ENCODE measurements around the gene YIPF1. TPM values are rescaled to one million over a fixed set of nuclear protein-coding genes. Genes with fewer than 3 reads are reported as not detected.

The YIPF1 gene
- total RNA-seq (2014; rRNA removed; shearing (Covaris generic)), result 15.3 and 29.1 TPM in 2 replicates

DNA sequence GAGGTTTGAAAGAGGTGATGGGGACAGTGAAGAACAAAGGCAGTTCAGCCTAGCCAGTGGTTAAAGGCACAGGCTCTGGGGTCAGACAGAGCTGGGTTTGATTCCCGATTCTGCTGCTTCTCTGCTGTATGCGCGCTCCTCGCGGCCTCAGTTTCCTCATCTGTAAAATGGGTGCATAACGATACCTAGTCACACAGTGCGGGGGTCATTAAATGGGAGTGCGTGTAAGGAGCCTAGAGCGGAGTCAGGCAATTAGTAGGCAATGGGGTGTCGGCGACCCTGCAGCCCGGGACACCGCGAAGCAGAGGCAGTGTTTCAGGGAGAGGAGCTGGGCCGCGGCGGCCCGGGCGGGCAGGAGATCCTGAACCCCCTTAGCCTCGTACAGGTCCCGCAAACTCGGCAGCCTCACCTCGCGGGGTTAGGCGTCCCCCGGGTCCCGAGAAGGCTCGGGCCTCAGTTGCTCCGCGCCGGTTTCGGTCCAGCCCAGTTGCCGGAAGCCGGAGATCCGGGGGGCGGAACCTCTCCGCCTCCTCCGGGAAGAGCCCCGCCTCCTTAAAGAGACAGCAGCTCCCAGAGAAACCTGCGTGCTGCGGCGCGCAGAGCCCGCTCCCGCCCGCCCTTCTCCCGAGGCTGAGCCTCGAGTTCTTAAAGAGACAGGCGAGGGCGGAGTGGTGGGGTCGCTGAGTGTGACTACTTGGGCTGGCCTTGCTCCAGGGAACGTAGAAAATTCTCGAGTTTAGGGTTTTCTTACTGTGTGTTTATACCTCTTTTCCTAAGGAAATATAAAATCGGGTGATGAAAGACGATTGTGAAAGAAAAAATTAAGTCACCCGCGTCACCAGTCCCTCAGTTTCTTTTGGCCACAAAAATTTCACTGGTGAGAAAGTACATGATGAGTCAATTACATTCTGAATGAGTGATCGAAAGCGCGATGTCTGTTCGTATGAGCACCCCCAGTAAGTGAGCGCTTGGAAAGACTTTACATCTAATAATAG, at the start of gene YIPF1:
YIPF1 (minus strand) TSS at position 494 of the 995 bp plus-strand sequence. CDS start 860 bp downstream, outside the sequence.
- in situ Hi-C loops (cut with HindIII; ENCODE audit: low sequenced_read_pairs), result no loop called here
- DNase-seq (ENCODE audit: low spot score), result peak; percentile 95

DNA sequence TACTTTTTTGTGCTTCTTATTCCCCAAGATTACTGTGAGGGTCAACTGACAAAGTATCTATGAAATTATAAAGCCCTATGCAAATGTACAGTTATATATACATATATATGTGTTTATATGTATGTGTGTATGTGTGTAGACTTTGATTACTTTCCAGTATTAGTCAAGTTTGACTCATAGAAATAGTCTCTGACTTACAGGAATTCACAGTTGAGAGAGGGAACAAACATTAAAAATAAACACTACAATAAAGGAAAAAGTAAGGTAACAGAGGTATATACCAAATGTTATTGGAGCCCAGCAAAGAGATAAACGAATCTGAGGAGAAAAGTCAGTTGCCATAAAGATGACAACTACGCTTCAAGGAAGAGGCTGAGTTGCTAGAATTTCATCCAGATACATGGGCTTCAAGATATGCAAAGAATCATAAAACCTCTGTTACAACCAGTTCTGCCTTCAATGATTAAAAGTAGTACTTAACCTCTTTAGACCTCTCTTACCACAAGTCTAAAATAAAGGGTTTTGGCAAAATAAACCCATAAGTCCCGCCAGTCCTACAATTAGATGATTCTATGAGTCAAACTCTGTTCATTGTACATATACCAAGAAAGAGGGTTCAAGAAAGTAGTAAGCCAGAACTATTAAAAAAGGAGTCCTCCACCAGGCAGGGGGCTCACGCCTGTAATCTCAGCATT, 48.7 kb upstream of the YIPF1 start:
- in situ Hi-C loops (cut with HindIII; ENCODE audit: low sequenced_read_pairs), result no loop called here
- DNase-seq (ENCODE audit: low spot score), result no peak

DNA sequence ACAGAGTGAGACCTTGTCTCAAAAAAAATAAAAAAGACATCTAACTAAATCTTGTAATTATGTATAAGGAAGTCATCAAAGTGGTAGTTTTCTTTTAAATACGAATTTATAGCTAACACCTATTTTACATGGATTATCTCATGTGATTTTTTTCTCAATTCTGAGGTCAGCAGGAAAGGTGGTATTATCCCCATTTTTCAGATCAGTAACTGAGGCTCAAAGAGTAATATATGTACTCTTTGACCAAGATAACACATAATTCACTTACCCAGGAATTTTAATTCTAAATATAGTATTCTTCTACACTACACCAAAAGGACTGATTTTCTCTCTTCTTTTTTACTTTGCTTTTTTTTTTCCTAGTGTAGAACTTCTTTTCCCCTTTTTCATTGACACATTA, 46.8 kb upstream of the YIPF1 start:
- in situ Hi-C loops (cut with HindIII; ENCODE audit: low sequenced_read_pairs), result no loop called here
- no peak for DNase-seq (ENCODE audit: low spot score)

DNA sequence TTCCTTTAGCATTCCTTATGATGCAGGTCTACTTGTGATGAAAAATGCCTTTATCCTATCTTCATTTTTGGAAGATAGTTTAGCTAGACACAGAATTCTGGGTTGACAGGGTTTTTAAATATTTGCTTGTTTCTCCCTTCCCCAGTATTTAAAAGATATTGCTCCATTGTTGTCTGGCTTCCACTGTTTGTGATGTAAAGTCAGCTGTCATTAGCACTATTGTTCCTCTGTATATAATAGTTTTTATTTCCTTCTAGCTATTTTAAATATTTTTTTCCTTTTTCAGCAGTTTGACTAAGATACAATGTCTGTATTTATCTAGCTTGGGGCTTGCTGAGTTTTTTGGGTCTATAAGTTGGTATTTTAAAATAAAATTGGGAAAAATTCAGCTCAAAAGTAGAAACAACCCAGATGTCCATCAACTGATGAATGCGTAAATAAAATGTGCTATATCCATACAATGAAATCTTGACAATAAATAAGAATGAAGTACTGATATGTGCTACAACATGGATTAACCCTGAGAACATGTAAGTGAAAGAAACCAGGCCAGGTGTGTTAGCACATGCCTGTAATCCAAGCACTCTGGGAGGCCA, 44.7 kb upstream of the YIPF1 start:
- DNase-seq (ENCODE audit: low spot score), result no peak
- in situ Hi-C loops (cut with HindIII; ENCODE audit: low sequenced_read_pairs), result no loop called here

DNA sequence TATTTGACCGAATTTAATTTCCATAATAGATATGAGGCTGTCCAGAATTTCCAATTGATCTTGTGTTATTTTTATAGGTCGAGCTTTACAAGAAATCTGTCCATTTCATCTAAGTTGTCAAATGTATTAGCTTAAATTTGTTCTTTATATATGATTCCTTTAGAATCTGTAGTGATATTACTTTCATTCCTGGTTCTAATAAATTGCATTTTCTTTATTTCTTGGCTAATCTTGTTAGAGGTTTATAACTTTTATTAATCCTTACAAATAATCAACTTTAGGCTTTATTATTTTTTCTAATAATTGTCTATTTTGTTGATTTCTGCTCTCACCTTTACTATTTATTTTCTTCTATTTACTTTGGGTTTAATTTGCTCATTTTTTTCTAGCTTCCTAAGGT, 41.9 kb upstream of the YIPF1 start:
- in situ Hi-C loops (cut with HindIII; ENCODE audit: low sequenced_read_pairs), result no loop called here
- DNase-seq (ENCODE audit: low spot score), result no peak

DNA sequence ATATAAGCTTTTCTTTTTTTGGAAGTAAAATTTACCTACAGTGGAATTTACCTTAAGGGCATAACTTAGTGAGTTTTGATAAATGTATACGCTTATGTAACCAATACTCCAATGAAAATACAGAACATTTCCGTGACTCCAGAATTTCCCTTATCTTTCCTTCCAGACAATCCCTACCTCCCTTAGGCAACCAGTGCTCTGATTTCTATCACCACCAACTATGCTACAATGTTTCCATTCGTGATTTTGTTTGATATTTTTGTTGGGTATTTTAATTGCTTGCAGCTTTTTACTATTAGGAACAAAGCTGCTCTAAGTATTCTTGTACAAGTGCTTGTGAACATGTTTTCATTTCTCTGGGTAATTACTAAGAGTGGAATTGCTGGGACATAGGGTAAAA, 41.3 kb upstream of the YIPF1 start:
- in situ Hi-C loops (cut with HindIII; ENCODE audit: low sequenced_read_pairs), result no loop called here
- no peak for DNase-seq (ENCODE audit: low spot score)

DNA sequence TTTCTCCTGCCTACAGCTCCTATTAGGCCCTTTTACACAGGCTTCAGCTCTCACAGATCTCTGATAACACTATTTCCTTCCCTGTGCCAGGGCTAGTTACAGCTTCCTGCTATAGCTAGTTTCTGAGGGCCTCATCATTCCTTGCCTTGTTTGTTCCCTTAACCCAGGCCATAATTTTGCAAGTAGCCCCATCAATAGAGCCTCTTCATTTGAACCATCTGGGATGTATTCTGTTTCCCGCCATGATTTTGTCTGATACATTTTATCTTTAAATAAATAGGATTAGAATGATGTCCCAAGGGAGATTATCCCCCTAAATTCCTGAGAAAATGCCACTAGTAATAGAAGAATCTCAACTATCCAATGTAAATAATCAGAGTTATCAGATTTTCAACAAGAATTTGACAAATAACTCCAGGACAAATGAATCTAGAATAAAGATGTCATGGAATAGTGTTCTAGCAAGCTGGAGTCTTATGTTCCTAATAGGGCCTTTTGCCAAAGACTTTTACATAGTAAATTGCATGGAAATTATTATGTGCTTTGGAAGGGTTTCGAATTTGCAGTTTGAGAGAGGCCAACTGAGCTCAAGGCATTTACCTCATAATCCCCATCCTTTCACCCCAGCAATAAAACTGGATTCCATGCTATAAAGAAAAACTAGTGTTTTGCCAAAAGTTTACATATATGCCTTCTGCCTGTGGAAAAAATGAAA, 39.8 kb upstream of the YIPF1 start:
- DNase-seq (ENCODE audit: low spot score), result no peak
- in situ Hi-C loops (cut with HindIII; ENCODE audit: low sequenced_read_pairs), result no loop called here

DNA sequence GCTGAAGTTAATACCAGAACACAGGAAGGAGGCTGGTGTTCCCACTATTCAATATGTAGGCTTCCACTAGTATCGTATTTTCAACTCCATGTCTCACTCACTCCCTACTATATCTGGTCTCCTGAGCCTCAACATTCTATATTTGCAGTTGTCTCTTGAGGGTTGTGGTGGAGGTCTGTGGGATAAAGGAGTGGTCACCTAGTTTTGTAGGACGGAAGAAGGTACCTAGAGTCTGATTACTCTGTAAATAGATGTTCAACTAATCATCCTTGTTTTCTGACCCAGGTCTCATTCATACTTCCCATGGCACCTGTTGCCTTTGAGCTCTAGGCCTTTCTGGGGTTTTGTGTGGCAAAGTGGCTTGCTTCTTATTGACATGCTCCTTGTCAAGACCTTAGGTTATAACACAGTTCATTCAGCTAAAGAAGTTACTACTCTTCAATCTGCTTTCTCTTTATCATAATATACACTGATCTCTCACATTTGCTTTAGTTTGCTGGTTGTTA, 37.8 kb upstream of the YIPF1 start:
- DNase-seq (ENCODE audit: low spot score), result no peak
- in situ Hi-C loops (cut with HindIII; ENCODE audit: low sequenced_read_pairs), result no loop called here

DNA sequence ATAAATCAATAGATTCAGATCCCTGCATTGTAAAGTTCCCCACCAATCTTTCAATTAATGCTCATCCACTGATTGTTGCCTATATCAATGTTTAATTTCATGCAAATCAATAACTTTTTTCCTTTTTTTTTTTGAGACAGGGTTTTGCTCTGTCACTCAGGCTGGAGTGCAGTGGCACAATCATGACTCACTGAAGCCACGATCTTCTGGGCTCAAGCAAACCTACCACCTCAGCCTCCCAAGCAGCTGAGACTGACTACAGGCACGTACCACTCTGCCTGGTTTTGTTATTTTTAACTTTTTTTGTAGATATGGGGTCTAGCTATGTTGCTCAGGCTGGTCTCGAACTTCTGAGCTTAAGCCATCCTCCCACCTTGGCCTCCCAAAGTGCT, 30.1 kb upstream of the YIPF1 start:
- DNase-seq (ENCODE audit: low spot score), result no peak
- in situ Hi-C loops (cut with HindIII; ENCODE audit: low sequenced_read_pairs), result no loop called here

DNA sequence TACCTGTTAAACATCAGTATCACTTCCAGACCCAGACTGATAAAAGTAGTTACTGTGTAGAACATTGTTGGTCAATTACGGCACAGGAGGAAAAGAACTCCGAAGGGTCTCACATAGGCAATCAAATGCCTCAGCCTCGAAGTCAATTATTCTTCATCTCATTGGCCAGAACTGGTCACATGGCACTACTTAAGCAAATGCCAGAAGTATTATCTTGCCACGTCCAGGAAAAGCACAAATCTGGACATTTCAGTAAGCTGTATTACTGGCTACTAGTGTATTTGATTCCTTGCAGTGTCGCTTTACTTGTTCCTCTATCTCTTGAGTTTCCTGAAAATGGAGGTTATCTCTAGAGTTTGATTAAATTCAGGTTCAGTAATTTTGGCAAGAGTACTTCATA, 28.7 kb upstream of the YIPF1 start:
- no peak for DNase-seq (ENCODE audit: low spot score)
- in situ Hi-C loops (cut with HindIII; ENCODE audit: low sequenced_read_pairs), result no loop called here

DNA sequence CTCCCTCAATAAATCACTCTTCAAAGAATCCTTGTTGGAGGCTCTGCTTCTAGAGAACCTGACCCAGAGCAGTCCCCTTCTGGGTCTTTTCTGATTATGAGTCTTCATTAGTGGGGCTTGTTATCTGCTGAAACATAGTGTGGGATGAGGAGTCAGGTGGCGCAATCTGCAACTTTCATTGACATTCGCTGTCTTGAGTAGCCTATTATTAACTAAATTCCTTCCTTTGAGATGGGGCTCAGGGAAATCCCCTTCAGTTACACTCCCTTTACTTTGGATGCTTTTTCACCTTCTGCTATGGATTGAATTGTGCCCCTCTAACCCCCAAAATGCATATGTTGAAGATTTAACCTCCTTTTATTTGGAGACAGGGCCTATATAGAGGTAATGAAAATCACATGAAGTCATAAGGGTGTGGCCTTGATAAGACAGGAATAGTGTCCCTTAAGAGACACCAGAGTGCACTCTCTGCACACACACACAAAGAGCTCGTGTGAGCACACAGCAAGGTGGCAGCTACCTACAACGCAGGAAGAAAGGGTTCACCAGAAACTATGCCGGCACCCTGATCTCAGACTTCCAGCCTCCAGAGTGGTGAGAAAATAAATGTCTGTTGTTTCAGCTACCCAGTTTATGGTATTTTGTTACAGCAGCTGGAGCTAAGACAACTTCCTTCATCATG, 23.9 kb upstream of the YIPF1 start:
- DNase-seq (ENCODE audit: low spot score), result no peak
- in situ Hi-C loops (cut with HindIII; ENCODE audit: low sequenced_read_pairs), result no loop called here

DNA sequence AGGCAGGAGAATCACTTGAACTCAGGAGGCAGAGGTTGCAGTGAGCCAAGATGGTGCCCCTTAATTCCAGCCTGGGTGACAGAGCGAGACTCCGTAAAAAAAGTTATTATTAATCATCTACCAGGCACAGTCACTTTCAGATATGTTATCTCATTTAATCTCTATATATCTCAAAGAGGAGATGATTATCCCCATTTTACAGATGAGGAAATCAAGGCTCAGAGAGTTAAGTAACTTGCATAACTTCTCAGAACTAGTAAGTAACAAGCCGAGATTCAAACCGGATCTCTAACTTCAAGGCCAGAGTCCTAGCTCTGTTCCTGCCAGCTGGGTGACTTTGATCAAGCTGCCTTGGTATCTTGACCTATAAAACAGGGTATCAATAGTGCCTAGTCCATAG, 21.8 kb upstream of the YIPF1 start:
- DNase-seq (ENCODE audit: low spot score), result no peak
- in situ Hi-C loops (cut with HindIII; ENCODE audit: low sequenced_read_pairs), result no loop called here

DNA sequence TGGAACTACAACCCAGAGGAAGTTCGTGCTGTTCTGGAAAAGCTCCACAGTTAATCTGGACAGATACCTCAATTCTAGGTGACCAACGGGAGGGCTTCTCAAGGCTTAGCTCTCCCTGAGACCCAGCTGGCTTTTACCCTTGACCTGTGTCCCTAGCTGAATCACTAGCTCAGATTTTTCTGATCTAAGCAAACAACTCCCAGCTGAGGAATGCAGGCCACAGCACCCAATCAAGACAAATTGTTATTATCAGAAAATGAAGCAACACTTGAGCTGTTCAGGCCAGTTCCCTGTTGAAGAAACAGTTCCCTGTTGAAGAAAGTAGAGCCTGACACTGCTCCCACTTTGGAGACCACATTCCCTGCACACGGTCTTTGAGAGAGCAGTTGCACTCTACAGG, 20.3 kb upstream of the YIPF1 start:
- DNase-seq (ENCODE audit: low spot score), result no peak
- in situ Hi-C loops (cut with HindIII; ENCODE audit: low sequenced_read_pairs), result no loop called here

DNA sequence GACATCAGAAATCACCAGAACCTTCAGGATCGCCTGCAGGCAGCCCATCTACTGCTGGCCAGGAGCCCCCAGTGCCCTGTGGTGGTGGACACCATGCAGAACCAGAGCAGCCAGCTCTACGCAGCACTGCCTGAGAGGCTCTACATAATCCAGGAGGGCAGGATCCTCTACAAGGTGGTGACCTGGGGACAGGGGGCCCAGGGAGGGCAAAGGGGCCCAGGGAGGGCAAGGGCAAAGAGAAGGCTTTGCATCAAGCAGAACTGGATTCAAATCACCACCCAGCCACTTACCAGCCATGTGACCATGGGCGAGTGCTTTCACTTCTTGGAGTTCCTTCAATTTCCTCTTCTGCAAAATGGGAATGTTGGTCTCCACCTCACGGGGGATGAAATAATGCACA, 16.5 kb upstream of the YIPF1 start:
- in situ Hi-C loops (cut with HindIII; ENCODE audit: low sequenced_read_pairs), result no loop called here
- DNase-seq (ENCODE audit: low spot score), result no peak

DNA sequence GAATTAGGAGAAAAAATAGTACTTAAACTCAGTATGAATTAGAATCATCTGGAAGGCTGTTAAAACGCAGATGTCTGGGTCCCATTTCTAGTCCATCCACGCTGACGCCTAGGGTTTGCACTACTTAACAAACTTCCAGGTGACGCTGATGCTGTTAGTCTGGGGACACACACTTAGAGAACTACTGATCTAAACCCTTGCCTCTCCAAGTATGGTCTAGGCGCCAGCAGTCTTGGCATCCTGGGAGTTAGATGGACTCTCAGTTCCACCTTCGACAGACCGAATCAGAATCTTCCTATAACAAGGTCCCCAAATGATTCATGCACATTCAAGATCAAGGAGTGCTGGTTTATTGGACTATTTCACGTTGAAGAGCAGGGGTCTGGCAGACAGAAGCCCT, 15.9 kb upstream of the YIPF1 start:
- in situ Hi-C loops (cut with HindIII; ENCODE audit: low sequenced_read_pairs), result no loop called here
- DNase-seq (ENCODE audit: low spot score), result no peak

DNA sequence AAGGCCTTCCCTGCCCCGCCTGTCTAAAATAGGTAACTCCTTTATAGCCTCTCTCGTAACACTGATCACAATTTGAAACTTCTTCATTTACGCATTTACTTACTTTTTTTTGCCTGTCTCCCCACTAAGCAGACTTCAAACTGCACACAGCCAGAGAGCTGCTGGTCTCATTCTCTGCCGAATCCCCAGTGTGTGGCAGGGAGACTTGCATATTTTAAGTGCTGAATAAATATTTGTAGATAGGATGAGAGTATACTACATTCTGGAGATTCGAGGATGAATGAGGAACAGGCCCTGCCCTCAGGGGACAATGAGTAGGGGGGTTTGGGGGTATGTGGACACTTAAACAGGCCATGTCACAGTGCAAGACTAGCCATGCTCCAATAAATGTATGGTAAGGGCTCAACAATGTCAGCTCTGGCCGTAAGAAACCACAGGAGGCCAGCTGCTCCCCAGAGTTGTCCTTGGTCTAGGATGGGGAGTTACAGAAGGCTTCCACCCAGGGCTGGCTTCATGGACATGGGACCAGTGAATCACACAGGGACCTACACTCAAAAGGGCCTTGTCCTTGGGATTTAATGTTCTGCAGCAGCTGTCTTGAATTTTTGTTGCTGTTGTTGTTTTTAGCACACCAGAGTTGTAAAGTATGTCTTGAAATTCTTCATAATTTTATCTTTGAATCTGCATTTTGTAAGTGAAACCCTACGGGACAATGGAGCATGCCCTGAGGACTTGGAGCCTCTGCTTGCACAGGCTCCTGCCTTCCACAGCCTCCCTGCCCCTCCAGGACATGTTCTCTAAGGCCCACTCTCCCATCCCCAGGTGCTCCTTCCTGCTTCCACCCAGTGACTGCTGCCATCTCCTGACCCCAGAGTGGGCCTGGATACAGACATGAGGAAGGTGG, 12.9 kb upstream of the YIPF1 start:
- no peak for DNase-seq (ENCODE audit: low spot score)
- in situ Hi-C loops (cut with HindIII; ENCODE audit: low sequenced_read_pairs), result no loop called here

DNA sequence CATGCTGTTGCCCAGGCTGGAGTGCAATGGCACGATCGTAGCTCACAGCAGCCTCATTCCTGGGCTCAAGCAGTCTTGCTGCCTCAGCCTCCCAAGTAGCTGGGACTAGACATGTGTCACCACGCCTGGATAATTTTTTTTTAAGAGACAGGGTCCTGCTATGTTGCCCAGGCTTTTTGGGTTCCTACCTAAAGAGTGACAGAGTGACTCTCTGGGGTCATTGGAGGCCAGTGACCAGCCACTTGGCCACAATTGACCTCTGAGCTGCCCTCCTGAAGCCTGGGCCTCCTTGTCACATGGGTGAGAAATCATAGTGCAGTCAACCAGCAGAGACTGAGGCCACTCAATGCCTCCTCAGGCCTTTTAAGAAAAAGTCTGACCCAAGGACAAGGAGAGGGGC, 10.1 kb upstream of the YIPF1 start:
- no peak for DNase-seq (ENCODE audit: low spot score)
- in situ Hi-C loops (cut with HindIII; ENCODE audit: low sequenced_read_pairs), result no loop called here

DNA sequence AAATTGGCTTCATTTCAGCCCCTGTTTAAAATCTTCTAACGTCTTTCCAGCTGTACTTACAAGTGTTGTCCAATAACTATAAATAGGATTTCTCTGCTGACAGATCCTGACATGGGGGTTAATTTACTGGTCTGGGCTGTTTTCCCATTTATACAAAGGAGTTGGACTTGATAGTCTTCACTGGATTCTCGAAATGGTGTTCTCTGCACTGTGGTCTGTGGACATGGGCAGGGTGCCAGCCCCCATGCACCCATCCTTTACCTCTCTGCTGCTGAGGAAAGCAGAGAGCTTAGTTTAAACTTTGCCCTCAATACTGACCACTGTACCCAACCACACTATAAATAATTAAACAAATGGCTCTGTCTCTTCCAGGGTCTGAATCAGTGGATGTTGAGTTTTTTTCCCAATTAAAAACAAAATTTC, 9.6 kb upstream of the YIPF1 start:
- DNase-seq (ENCODE audit: low spot score), result no peak

More for the DNA sequence above, 9.6 kb upstream of the YIPF1 start:
- in situ Hi-C loops (cut with HindIII; ENCODE audit: low sequenced_read_pairs), result no loop called here

Measured in G401 (cell line).